SH-SY5Y (cell line): ENCODE measurements around the gene BICRA.

Experiments
- GATA2 ChIP-seq: IDR thresholded peaks from 2 replicates; pipeline ENCODE4 v1.6.1; 2011; ENCODE audit warnings: mild to moderate bottlenecking, low read depth, low read length
- GATA3 ChIP-seq: IDR thresholded peaks from 2 replicates; pipeline ENCODE4 v1.6.1; 2011; ENCODE audit warnings: low read depth, mild to moderate bottlenecking, low read length, moderate library complexity

GRCh38 chr19:47646924-47647323 lies 38.0 kb downstream of the BICRA start:
- no peak for TF ChIP-seq GATA2
- no peak for TF ChIP-seq GATA3
